ENCODE results near the gene KHSRP.
A peak's percentile ranks its signal among the peaks of the same experiment; 100 is the strongest.

The KHSRP gene

DNA sequence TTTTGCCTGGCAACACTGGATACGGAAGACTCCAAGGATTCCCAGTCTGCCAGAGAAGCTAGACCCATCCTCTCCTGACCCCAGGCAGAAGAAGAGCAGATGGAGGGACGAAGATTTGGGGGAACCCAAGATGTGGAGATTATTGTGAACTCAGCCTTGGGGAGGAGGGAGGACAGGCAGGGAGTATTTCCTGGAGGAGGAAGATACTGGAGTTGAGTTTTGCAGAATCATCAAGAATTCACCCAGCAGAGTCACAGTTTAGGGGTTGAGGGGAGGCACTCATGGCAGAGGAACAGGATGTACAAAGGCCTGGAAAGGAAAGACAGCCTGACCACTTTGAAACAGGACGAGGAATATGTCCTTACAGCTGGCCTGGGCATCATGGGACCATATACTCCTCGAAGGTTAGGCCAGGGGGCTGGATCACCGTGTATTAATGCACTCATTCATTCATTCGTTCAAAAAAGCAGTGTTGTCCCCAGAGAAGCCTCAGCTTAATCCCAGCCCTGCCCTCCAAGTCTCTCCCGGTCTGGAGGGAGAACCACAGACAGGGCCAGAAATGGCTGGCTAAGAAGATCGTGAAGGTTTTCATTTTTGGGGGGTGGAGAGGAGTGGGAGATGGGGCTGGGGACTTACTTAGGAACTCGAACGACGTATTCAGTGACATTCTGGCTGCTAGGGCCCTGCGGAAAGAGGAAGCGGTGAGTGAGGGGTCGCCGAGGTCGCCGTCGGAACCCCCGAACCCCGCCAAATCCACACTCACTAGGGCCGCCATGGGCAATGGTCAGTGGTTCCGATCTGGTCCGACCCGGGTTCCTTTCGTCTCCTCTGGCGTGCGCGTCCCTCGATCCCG is 32.2 kb downstream of the KHSRP start:
- no peak for DNase-seq (ENCODE audit: low read depth)

DNA sequence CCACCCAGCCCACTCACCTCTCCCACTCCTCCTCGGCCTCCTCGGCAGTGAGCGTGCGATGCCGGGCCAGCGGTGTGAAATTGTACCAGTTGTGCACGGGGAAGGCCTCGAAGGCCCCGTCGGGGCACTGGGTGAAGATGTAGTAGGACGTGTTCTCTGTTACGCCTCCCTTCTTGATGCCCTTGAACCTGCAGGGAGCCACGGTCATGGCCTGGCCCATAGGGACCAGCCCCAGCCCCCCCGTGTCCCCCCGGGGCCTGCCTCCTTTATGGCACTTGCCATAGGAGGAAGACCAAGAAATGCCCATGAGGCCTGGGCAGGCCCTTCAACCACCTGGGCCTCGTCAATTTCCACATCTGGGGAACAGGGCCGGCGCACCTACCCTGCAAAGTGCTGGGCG is 37.2 kb downstream of the KHSRP start:
- no peak for DNase-seq (ENCODE audit: low read depth)

DNA sequence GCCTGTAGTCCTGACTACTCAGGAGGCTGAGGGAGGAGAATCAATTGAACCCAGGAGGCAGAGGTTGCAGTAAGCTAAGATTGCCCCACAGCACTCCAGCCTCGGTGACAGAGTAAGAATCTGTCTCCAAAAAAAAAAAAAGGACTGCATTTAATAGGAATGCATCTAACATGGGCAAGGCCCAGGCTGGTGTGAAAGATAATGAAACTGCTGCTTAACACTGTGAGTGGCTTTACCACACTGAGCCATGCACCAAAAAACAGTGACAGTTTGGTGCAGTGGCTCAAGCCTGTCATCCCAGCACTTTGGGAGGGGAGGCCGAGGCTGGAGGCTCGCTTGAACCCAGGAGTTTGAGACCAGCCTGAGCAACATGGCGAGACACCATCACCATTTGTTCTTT is 40.2 kb downstream of the KHSRP start:
- DNase-seq (ENCODE audit: low read depth), result no peak

DNA sequence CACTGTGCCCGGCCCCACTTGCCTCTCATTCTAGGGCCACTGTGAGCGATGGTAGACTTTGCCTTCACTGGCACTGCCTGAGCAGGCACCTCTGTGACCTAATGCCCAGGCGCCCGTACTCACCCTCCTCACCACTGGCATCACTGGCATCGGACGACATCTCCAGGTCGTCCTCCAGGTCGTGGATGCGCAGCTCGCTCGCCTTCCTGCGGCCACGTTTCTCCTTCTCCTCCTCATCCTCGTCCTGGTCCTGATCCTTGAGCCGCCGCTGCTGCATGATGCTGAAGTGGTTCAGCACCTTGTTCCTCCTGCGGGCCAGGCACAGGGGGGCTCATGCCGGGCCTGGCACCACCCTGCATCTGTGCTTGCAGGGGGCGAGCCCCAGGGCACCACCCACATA is 41.4 kb downstream of the KHSRP start:
- no peak for DNase-seq (ENCODE audit: low read depth)

DNA sequence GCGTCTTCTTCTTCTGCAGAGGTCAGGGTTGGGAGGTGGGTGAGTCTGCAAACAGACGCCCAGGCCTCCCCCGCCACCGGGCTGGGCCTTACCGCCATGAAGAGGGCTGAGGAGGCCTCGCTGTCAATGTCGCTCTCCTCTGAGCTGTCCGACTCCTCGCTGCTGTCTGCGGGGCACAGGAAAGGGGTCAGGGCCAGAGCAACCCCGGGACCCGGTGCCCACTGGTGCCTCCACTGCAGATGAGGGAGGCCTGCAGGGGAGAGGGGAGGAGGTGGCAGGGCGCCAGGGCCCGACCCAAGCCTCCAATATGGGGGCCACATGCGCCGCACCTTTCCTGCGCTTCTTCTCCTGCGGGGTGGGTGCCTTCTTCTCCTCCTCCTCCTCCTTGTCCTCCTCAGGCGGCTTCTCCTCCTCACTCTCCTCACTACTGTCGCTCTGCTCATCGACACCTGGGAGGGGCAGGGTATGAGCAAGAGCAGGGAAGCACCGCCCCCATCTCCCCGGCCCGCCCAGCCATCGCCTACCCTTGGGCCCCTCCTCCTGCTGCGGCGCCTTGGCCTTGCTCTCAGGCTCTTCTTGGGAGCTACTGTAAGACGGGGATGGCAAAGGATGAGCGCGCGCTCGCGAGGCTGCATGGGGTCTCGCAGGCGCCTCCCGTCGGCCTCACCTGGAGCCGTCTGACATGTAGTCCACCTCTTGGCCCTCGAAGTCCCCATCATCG is 43.4 kb downstream of the KHSRP start:
- no peak for DNase-seq (ENCODE audit: low read depth)

DNA sequence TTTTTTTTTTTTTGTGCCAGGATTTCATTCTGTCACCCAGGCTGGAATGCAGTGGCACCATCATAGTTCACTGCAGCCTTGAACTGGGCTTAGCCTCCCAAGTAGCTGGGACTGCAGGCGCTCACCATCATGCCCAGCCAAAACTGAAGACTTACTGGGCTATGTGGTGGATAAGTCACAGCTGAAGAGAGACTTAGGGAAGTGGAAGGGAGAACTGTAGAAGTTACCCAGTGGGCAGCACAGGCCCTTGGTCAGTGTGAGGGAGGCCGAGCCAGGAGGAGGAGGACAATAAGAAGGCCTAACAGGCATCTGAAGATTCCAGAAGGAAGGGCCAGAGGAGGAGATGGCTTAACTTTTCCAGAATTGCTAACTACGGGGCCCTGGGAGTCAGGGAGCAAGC is 44.9 kb downstream of the KHSRP start:
- DNase-seq (ENCODE audit: low read depth), result no peak

DNA sequence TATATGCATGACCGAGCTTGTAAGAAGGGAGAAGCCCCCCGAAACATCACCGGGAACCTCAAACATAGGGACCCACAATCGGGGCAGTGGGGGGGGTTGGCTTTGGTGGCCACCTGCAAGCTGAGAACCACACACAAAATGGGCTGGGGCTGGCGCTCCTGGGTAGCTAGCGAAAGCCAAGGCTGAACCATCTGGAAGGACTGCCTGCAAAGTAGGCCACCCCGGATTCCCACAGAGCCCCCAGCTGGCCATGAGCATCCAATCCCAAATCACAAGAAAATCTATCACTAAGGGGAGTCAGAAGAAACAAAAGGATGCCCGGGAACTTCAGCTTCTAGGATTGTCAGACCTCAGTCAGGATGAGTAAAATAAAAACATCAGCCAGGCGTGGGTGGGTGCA is 46.1 kb downstream of the KHSRP start:
- no peak for DNase-seq (ENCODE audit: low read depth)

DNA sequence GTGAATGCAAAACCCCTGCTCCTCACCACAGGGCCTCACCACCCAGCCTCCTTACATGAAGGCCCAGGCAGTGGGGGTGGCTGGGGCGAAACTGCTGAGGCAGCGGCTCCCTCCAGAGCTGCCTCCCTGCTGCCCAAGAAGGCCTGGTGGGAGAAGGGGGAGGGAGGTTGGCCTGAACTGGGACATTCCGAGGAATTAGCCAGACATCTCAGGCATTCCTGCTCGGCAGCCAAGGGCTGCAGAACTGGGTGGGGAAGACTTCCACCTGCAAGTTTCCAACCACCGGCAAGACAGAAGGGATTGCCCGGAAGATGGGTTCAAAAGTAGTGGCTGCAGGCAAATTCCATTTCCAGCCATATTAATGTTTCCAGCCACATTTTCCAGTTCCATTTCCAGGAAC is 46.6 kb downstream of the KHSRP start:
- DNase-seq (ENCODE audit: low read depth), result no peak

DNA sequence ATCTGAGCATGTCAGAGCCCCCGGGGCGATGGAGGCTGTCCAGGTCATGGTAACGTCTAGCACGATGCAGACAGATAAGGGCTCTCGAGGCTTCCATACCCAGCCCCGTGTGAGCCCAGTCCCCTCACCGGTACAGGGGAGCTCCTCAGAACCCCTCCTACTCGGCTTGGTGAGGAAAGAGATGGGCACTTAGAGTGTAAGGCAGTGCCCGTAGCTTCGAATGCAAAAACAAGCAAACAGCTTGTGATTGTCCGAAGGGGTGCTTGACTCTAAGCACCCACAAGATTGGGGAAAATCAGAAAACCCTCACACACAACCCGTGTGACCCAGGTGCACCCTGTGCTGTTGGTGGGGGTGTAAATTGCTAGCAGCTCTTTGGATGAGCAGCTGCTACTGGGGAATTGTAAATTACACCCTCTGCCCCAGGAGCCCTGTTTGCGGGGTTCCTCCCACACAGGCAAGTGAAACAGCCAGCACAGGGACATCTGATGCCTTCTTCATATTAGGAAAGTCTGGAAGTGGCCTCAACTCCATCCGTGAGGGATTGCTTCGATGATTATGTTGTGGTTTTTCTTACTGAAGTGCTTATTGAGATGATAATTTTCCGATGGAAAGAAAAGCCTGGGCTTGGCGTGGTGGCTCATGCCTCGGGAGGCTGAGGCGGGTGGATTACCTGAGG is 48.0 kb downstream of the KHSRP start:
- DNase-seq (ENCODE audit: low read depth), result no peak

DNA sequence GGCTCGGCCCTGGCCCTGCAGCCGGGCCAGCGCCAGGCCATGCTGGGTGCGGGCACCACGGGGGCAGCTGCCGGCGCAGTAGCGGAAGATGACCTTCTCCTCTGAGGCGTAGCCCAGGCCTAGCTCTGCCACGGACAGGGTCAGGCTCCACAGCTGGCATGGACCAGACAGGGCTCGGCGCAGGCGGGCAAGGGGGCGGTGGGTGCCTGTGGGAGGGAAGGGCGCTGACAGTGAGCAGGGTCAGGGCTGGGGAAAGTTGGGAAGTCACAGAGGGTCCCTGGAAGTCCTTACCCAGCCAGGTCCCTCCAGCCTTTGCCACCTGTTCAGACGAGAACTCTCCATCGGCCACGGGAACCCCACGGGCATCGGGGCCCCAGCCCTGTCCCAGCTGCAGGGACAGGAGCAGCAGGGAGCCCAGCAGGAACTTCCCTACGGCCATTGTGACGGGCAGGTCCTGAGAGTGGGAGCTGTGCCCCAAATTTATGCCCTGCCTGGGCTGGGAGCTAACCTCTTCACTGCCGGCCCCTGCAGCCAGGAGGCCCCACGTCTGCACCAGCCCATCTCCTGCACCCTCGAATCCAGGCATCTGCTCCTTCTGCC is 49.1 kb downstream of the KHSRP start, which contains the start of gene PSPN:
Gene PSPN, minus strand, starts transcription at position 523 of the 600 bp plus-strand sequence. Its CDS starts 84 bp downstream, at position 439.
- DNase-seq (ENCODE audit: low read depth), result no peak

DNA sequence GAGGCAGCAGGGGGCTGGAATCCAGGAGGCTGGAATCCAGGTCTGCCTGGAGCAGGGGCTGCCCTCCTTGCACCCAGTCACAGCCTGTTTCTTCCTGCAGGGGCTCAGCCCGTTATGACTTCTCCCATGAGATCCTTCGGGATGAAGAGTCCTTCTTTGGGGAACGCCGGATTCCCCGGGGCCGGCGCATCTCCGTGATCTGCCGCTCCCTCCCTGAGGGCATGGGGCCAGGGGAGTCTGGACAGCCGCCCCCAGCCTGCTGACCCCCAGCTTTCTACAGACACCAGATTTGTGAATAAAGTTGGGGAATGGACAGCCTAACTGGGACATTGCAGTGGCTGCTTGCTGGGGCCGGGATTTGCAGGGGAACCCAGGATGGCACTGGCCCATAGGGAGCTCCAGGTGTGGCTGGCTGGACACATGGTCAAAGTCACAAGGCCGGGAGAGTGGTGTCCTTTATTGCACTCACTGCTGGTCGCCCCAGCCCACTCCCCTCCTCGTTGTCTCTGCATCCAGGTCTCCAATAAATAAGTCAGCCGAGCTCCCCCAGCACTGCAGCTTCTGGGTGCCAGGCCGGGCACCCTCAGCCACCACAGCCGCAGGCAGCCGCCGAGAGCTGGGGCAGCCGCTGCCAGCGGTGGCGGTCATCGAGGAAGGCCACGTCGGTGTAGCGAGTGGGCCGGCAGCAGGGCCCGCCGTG is 49.8 kb downstream of the KHSRP start:
- DNase-seq (ENCODE audit: low read depth), result no peak

DNA sequence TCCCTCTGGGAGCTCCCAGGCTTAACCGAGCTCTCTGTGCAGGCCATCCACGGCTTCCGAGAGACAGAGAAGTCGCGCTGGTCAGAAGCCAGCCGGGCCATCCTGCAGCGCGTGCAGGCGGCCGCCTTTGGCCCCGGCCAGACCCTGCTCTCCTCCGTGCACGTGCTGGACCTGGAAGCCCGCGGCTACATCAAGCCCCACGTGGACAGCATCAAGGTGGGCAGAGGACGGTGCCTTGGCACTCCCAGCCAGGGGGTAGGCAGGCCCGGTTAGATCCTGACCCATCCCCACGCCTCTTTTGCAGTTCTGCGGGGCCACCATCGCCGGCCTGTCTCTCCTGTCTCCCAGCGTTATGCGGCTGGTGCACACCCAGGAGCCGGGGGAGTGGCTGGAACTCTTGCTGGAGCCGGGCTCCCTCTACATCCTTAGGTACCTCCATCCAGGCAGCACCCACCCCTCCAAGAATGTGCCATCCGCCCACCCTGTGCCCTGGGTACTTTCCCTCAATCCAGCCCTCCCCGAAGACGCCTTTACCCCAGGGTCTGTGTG is 50.4 kb downstream of the KHSRP start:
- DNase-seq (ENCODE audit: low read depth), result no peak

DNA sequence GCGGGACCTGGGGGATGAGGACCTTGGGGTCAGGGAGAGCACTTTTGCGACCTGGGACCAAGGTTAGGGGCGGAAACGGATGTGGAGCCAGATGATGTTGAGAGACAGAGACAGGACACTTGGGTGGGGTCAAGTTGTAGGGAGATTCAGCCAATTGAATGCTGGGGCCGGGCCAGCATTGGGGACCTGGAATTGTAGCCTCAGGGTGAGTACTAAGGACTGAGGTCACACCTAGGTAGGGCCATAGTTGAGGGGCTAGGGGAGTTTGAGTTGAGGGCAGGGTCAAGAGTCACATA is 50.9 kb downstream of the KHSRP start:
- DNase-seq (ENCODE audit: low read depth), result no peak

DNA sequence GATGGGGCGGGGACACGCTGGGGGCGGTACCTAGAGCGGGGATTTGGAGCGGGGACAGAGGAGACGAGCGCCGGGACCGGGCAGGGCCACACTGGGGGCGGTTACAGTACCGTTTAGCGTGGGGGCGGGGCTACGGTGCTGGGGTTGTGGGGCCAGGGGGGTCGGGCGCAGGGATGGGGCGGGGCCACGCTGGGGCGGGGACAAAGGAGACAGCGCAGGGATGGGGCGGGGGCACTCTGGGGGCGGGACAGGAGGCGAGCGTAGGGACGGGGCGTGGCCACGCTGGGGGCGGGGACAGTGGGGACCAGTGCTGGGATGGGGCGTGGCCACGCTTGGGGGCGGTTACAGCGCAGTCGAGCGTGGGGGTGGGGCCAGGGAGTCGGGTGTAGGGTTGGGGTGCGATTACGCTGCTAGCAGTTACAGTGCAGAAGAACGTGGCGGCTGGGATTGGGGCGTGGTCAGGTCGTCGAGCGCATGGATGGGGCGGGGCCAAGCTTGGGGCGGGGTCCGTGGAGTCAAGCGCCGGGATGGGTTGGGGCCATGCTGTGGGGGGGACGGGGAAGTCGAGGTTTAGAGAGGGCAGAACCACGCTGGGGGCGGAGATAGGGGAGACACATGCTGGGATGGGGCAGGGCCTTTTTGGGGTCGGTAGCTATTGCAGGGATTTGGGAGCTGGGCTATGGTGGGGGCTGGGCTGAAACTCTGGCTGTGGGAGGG is 51.4 kb downstream of the KHSRP start:
- peak; percentile 84 for DNase-seq (ENCODE audit: low read depth)

DNA sequence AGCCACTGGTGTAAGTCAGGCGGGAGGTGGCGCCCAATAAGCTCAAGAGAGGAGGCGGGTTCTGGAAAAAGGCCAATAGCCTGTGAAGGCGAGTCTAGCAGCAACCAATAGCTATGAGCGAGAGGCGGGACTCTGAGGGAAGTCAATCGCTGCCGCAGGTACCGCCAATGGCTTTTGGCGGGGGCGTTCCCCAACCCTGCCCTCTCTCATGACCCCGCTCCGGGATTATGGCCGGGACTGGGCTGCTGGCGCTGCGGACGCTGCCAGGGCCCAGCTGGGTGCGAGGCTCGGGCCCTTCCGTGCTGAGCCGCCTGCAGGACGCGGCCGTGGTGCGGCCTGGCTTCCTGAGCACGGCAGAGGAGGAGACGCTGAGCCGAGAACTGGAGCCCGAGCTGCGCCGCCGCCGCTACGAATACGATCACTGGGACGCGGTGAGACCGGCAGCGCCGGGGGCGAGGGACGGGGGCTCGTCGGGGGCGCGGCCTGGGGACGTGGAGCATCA is 52.0 kb downstream of the KHSRP start, which contains the start of gene ALKBH7:
Gene ALKBH7, plus strand, starts transcription at position 201 of the 502 bp plus-strand sequence. Its CDS starts 27 bp downstream, at position 228.
- peak; percentile 96 for DNase-seq (ENCODE audit: low read depth)

DNA sequence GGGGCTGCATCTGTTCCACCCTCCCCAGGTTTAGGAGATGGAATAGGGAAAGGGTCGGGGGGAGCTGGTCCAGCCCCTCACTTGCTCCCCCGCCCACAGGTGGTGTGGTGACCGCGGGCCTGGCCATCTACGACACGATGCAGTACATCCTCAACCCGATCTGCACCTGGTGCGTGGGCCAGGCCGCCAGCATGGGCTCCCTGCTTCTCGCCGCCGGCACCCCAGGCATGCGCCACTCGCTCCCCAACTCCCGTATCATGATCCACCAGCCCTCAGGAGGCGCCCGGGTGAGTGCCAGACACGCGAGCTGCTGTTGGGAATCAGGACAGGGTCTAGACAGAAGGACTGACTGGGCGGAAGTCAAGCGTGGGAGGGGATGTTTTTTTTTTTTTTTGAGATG is 60.3 kb downstream of the KHSRP start:
- DNase-seq (ENCODE audit: low read depth), result no peak
